ENCODE measurements around the gene CTXN1. TPM values are rescaled to one million over a fixed set of nuclear protein-coding genes. Genes with fewer than 3 reads are reported as not detected.

The CTXN1 gene
- total RNA-seq, 2 experiments from 2014 or later, result 1.0 TPM; not detected in 1

DNA sequence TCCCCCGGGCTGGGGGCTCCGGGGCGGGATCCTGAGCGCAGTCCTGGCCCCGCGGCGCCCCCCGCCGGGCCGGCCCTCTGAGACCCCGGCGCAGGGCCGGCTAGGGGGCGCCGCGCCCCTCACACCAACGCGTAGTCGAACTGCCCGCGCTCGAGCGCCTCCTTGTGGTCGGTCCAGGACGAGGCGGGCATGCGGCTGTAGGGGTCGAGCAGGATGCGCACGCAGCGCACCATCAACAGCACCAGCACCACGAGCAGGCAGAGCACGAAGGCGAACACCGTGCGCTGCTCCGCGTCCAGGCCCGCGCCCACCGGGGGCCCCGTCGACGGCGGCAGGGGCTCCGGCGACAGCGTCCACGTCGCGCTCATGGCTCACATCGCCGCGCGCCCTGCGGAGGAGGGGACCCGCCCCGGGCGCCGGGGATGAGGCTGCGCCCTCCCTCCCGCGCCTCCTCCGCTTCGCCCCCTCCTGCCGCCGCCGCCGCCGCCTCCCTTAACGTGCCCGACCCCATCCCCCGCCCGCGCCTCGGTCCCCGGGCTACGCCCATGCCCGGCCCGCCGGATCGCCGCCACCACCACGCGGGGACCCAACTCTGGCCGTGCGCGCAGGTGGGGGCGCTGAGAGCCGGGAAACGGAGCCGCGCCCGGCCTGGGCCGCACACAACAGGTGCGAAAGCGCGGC is 624 bp downstream of the CTXN1 start:
- peak; percentile 89 for DNase-seq (ENCODE audit: low spot score)
- no TSS peak for BruUV-seq (replicated peaks)
- Histone ChIP-seq H3K79me2 (ENCODE audit: insufficient read depth, low read depth, low read length) (no peaks in the 10 kb centered on the region), H3K4me2 (ENCODE audit: low read length) (peak overlapping the region; percentile 64), H3K9me3 (ENCODE audit: low read length) (no peaks in the 10 kb centered on the region), H3K4me3 (ENCODE audit: low read depth, low read length, poor library complexity, severe bottlenecking) (peak overlapping the region; percentile 66), H3K4me1 (ENCODE audit: insufficient read depth, low read length, poor library complexity, severe bottlenecking) (peaks cover 14% of the 10 kb centered on the region), H4K20me1 (ENCODE audit: insufficient read depth, low read length) (peaks cover 6% of the 10 kb centered on the region; the same call in 1 of the 2 replicates), H3K36me3 (ENCODE audit: insufficient read depth, low read length) (peaks cover 15% of the 10 kb centered on the region), H3K9me2 (ENCODE audit: insufficient read depth, low read length) (no peaks in the 10 kb centered on the region), H3K27ac (ENCODE audit: low read depth, low read length, poor library complexity, severe bottlenecking) (no peak overlapping the region), H2AFZ (ENCODE audit: low read length) (0 out of 2 replicates have a peak overlapping the region, but pooled peaks have one; percentile 42)
- POLR2A ChIA-PET, result no interaction called here
- intact Hi-C loops (cut with micrococcal nuclease; ENCODE audit: unreplicated experiment), result loop anchor here (1.0 kb wide), 1 partner anchor 72 kb away; no protein-coding TSS in a partner anchor
- CTCF ChIA-PET (ENCODE audit: unreplicated experiment), result no interaction called here
- TF ChIP-seq, protein P1, sequence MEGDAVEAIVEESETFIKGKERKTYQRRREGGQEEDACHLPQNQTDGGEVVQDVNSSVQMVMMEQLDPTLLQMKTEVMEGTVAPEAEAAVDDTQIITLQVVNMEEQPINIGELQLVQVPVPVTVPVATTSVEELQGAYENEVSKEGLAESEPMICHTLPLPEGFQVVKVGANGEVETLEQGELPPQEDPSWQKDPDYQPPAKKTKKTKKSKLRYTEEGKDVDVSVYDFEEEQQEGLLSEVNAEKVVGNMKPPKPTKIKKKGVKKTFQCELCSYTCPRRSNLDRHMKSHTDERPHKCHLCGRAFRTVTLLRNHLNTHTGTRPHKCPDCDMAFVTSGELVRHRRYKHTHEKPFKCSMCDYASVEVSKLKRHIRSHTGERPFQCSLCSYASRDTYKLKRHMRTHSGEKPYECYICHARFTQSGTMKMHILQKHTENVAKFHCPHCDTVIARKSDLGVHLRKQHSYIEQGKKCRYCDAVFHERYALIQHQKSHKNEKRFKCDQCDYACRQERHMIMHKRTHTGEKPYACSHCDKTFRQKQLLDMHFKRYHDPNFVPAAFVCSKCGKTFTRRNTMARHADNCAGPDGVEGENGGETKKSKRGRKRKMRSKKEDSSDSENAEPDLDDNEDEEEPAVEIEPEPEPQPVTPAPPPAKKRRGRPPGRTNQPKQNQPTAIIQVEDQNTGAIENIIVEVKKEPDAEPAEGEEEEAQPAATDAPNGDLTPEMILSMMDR (conservative IDR thresholded peaks at IDR 0.05; ENCODE audit: low read length), result peak; percentile 89
- TF ChIP-seq EZH2phosphoT487 (IDR thresholded peaks at IDR 0.05; ENCODE audit: borderline replicate concordance, low read depth, low read length), result no peak

DNA sequence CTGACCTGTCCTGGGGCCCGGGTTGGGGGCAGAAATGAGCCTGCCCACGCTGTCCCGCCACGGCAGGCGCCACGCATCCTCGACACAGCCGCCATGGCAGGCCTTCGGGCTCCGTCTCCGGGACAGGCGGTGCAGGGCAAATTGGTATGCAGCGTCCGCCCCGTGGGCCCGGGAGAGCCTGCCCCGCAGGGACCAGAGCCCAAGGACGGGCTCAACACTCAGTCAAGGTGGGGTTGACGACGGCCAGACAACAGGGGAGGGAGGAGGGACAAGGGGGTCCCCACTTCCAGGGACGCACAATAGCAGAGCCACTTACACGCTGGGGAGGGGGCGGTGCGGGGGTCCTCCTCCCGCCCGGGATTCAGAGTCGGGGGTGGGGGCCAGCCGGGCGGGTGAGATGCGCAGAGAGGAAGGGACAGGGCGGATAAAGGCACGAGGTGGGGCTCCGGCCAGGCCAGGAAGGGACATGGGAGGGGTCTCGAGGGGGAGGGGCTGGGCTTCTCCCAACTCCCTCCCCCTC is 1.2 kb downstream of the CTXN1 start:
- no peak for TF ChIP-seq EZH2phosphoT487 (IDR thresholded peaks at IDR 0.05; ENCODE audit: borderline replicate concordance, low read depth, low read length)
- TF ChIP-seq, protein P1 (conservative IDR thresholded peaks at IDR 0.05; ENCODE audit: low read length), result no peak
- H3K4me3 ChIP-seq (ENCODE audit: low read depth, low read length, poor library complexity, severe bottlenecking), result no peak overlapping the region
- peak overlapping the region; percentile 64 for H3K4me2 ChIP-seq (ENCODE audit: low read length)
- no peaks in the 10 kb centered on the region for H3K9me3 ChIP-seq (ENCODE audit: low read length)
- H3K4me1 ChIP-seq (ENCODE audit: insufficient read depth, low read length, poor library complexity, severe bottlenecking), result peaks cover 17% of the 10 kb centered on the region
- intact Hi-C loops (cut with micrococcal nuclease; ENCODE audit: unreplicated experiment), result loop anchor here (1.0 kb wide), 1 partner anchor 71 kb away; no protein-coding TSS in a partner anchor
- ChIA-PET POLR2A (no interaction called here), CTCF (ENCODE audit: unreplicated experiment) (no interaction called here)
- H3K27ac ChIP-seq (ENCODE audit: low read depth, low read length, poor library complexity, severe bottlenecking), result no peak overlapping the region
- no peak for DNase-seq (ENCODE audit: low spot score)
- H4K20me1 ChIP-seq (ENCODE audit: insufficient read depth, low read length), result peaks cover 6% of the 10 kb centered on the region; the same call in 1 of the 2 replicates
- H3K9me2 ChIP-seq (ENCODE audit: insufficient read depth, low read length), result no peaks in the 10 kb centered on the region
- no peak overlapping the region for H2AFZ ChIP-seq (ENCODE audit: low read length)
- no peaks in the 10 kb centered on the region for H3K79me2 ChIP-seq (ENCODE audit: insufficient read depth, low read depth, low read length)
- peaks cover 11% of the 10 kb centered on the region; the same call in 1 of the 2 replicates for H3K36me3 ChIP-seq (ENCODE audit: insufficient read depth, low read length)
- no TSS peak for BruUV-seq (replicated peaks)

DNA sequence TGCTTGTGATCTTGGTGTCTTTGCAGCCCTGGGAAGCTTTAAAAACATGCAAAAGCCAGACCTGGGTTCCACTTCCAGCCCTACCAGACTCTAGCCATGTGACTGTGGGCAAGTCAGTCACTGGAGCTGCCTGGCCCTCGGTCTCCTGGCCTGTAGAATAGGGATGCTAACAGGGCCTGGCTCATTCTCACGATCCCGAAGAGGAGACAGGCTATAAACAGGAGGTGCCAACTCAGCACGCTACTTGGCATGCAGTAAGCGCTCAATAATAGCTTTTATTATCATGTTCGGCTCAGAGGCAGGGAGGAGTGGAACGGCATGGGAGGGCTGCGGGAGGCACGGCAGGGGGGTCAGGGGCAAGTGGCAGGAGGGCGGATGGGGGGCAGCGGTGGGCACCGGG is 1.7 kb downstream of the CTXN1 start:
- intact Hi-C loops (cut with micrococcal nuclease; ENCODE audit: unreplicated experiment), result no loop called here
- H3K4me1 ChIP-seq (ENCODE audit: insufficient read depth, low read length, poor library complexity, severe bottlenecking), result peaks cover 20% of the 10 kb centered on the region
- no TSS peak for BruUV-seq (replicated peaks)

More for the DNA sequence above, 1.7 kb downstream of the CTXN1 start:
- Histone ChIP-seq H3K9me3 (ENCODE audit: low read length) (no peaks in the 10 kb centered on the region), H4K20me1 (ENCODE audit: insufficient read depth, low read length) (peaks cover 6% of the 10 kb centered on the region; the same call in 1 of the 2 replicates), H3K36me3 (ENCODE audit: insufficient read depth, low read length) (peaks cover 11% of the 10 kb centered on the region; the same call in 1 of the 2 replicates), H3K27ac (ENCODE audit: low read depth, low read length, poor library complexity, severe bottlenecking) (no peak overlapping the region), H3K4me2 (ENCODE audit: low read length) (no peak overlapping the region), H3K9me2 (ENCODE audit: insufficient read depth, low read length) (no peaks in the 10 kb centered on the region), H3K4me3 (ENCODE audit: low read depth, low read length, poor library complexity, severe bottlenecking) (no peak overlapping the region), H3K79me2 (ENCODE audit: insufficient read depth, low read depth, low read length) (no peaks in the 10 kb centered on the region), H2AFZ (ENCODE audit: low read length) (no peak overlapping the region)
- ChIA-PET POLR2A (no interaction called here), CTCF (ENCODE audit: unreplicated experiment) (no interaction called here)
- no peak for TF ChIP-seq EZH2phosphoT487 (IDR thresholded peaks at IDR 0.05; ENCODE audit: borderline replicate concordance, low read depth, low read length)
- TF ChIP-seq, protein P1 (conservative IDR thresholded peaks at IDR 0.05; ENCODE audit: low read length), result no peak
- DNase-seq (ENCODE audit: low spot score), result no peak

All from OCI-LY7 (cell line).